CD1c-positive myeloid dendritic cell (primary cell): ENCODE results near the gene MLH3.

Experiments
- DNase-seq: peaks from one replicate; pipeline ENCODE4 v3.0.0-alpha.2; 2016; ENCODE audit errors: extremely low spot score

Gene MLH3

GRCh38 chr14:75066691-75067090 is 15.4 kb upstream of the MLH3 start:
- DNase-seq: peak; percentile 64

DNA sequence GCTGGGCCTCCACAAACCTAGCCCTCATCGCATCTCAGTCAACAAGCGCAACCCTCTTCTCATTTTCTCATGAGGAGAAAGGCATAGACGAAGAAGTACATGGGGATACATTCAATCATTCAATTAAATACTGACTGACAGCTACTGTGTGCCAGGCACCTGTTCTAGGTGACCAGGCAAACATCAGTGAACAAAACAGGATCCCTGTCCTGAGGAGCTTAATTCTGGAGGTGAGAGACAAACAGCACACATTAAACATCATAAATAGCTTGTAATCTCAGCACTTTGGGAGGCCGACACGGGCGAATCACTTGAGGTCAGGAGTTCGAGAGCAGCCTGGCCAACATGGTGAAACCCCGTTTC is 12.9 kb upstream of the MLH3 start:
- DNase-seq: no peak

DNA sequence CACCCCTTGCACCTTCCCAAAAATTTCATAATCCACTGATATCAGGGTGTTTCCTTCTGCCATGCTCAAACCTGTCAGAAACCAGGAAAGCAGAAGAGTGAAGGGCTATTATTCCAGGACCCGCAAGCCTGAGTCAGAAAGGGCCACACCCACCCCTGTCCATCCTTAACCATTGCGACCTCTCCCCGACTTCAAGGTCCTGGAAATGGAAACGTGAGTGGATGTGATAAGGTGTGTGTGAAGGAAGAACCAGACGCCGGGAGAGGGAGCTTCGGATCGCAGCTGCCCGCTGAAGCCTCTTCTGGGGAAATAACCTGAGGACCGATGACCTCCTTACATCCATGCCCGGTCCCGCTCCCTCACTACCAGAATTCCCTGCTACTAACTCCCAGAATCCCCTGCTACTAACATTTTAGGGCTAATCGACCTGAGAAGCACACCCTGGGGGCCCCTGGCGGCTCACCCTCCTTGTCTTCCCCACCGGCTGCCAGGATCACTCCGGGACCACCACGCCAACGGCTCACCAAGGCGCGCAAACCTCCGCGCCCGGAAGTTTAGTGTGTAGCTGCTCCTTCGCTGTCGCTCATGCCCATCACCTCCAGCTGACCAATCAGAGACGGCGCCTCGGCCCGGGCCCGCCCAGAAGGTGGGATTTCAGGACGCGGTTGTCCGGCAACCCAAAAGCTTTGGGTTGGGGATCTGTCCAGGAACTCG is 12.4 kb upstream of the MLH3 start, which contains the start of gene ACYP1:
ACYP1 (minus strand) TSS at position 534 of the 714 bp plus-strand sequence; CDS start at position 63, 471 bp downstream.
- DNase-seq: peak; percentile 93

GRCh38 chr14:75063013-75063412 is 11.7 kb upstream of the MLH3 start:
- DNase-seq: no peak

DNA sequence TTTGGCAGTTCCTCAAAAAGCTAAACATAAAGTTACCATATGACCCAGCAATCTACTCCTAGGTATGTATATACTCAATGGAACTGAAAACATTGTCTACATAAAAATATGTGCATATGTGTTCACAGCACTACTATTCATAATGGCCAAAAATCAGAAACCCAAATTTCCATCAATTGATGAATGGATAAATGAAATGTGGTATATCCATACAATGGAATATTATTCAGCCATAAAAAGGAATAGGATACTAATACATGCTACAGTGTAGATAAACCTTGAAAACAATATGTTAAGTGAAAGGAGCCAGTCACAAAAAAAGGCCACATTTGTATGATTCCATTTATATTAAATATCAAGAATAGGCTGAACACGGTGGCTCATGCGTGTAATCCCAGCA is 9.2 kb upstream of the MLH3 start:
- no peak for DNase-seq

- DNase-seq: no peak
Observed at GRCh38 chr14:75059642-75060041, 8.4 kb upstream of the MLH3 start.

DNA sequence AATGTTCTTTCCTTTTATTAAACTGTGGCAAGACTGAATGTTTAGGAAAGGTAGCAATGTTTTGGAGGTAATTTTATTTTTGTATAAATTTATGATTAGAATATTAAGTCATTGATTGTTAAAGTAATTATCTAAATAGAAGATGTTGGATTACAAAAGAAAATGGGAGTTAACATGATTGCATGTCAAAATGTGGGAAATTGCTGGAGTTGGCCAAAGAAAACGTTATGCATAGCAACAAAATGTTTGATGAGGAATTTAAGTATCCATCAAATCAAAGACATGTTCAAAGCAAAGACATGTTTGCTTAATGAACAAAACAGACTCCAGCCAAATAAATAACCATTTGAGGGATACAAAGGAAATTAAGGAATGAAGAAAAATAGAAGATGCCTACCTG is 3.2 kb upstream of the MLH3 start:
- no peak for DNase-seq

DNA sequence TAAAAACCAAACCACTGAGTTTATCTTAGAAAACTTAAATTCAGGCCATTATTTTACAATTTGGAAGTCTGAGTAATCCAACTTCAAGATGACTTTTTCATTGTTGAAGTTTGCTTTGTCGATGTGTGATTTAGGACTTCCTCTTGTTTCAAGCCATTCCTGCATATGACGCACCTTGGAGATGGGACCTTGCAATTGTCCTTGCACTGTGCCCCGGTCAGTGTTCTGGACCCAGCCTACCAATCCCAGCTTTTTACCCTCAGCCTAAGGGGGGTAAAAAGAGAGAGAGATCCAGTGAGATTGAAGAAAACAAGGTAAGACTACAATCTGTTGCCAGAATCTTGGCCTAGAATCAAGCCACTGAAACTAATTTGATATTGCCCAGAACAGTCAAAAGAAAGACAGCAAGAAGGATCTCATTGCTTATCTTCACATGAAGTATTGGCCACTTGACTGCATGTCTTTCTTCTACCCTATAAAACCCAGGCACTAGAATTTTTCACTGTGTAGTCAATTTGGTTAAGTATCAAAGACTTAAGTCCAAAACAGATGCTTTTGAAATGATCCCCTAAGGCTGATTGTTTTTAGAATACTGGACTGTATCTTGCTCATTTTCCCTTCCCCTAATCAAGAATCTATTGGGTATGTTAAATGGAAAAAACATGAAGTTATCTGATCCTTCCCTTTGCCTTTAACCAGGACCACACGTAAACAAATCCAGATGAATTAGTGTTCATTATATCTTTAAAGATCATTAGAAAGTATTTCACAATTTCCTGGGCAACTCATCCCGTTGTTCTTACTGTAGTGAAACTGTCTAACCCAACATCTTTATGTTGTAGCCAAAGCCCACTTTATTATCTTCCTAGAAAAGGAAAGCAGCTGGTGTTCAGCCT is 2.4 kb upstream of the MLH3 start:
- no peak for DNase-seq

DNA sequence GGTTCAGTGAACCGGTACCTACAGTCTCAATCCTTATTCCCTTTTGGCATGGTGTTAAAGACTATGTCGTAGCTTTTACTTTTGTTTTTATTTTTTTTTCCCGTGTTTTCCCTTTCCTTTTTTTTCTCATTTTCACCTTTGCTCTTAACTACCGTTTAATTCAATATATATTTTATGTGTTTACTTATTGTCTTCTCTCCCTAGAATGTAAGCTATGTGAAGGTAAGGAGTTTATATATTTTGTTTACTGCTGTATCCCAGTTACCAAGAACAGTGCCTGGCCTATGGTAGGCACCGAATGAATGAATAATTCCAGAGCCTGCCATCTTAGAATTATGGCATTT is 261 bp upstream of the MLH3 start:
- DNase-seq: no peak

DNA sequence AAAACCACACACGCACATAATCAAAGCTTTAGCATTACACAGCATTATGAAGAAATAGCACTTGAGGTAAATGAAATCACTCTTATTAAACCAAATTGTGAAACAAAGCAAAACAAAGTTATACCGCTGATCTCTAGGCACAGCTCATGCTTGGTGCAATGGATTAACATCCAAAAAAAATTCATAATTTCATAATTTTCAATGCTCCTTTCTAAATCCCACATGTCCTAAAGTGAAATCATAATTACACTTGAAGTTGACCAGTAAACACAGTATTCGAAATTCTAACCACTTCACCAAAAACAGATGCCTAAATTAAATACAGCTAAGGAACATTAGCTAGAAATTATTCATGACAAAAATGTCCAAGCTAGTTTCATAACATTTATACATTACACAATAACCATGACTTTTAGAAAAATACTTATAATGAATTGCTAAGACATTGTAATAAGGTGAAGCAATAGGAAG is 1.5 kb downstream of the MLH3 start:
- DNase-seq: peak; percentile 23

- no peak for DNase-seq
Observed at GRCh38 chr14:75049136-75049535, 2.1 kb downstream of the MLH3 start.

- no peak for DNase-seq
Observed at GRCh38 chr14:75048101-75048500, 3.2 kb downstream of the MLH3 start.

DNA sequence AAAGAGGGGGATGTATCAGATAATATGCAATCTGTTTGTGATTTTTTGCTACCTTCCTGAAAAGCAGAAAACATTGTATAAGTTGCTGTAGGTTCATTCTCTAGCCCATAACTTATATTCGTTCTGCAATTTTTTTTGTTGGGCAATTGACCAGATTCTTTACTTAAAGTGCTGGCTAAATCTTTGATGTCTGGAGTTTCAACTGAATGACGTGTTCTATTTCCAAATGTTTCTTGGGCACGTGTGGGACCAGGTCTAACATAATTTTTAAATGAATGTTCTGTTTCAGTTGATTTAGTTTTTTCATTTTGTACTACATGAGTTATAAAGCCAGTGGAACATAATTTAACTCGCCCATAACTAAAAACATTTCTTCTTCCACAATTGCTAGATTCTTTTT is 3.8 kb downstream of the MLH3 start:
- no peak for DNase-seq

GRCh38 chr14:75046899-75047298 is 4.4 kb downstream of the MLH3 start:
- DNase-seq: no peak

GRCh38 chr14:75046275-75046674 is 5.0 kb downstream of the MLH3 start:
- DNase-seq: no peak

- no peak for DNase-seq
Observed at GRCh38 chr14:75044752-75045151, 6.5 kb downstream of the MLH3 start.

GRCh38 chr14:75044322-75044721 is 6.9 kb downstream of the MLH3 start:
- DNase-seq: no peak

DNA sequence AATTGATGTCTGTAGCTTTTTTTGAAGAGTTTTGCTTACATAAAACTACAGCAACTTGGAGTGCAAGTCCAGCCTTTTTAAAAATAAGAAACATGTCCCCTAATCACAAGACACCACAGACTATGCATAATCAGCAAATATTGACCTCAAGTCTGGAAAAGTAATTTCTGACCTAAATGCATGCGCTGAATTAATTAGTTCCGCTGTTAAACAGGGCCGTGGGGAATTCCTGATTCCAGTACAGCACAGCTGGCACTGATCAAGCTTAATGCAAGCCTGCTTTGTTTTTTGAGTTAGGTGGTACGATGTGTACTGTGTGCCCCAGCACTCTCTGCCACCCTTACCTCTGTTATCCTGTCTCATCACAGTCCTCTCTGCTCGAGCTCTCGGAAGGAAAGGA is 9.2 kb downstream of the MLH3 start:
- no peak for DNase-seq

DNA sequence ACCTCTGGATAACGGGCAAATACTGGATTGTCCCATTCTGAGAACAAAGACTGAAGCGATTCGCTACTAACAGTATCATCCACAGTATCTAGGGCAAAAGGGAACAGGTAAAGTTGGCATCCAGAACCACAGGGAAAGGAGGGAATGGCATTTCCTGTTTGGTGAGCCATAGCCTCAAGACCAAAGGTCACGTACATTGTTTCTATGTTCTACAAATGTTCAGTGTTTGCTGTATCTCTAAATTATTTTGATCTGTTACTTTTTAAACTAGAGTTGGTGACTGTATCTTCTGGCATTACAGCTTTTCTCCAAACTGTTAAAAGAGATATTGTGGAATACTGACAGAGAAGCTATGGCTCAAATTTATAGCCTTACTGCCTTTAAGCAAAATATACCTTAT is 9.7 kb downstream of the MLH3 start:
- no peak for DNase-seq

GRCh38 chr14:75040959-75041358 is 10.3 kb downstream of the MLH3 start:
- no peak for DNase-seq

- no peak for DNase-seq
Observed at GRCh38 chr14:75040507-75040906, 10.8 kb downstream of the MLH3 start.

DNA sequence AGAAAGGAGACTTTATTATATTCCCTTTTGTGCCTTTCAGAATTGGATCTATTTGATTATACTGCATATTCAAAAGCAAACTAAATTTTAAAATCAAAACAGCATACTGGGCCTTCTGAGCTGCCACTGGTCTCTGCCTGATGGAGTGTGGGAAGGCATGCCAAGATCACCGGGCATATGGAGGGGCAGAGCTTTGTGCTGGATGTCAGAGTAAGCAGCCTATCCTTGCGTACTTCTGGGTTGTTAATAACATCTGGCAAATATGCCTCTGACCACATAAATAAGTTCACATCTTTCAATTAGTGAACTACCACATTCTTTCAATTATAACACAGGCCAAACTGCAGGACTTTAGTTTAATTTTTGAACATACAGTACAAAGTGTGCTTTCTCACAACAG is 18.3 kb downstream of the MLH3 start:
- no peak for DNase-seq

DNA sequence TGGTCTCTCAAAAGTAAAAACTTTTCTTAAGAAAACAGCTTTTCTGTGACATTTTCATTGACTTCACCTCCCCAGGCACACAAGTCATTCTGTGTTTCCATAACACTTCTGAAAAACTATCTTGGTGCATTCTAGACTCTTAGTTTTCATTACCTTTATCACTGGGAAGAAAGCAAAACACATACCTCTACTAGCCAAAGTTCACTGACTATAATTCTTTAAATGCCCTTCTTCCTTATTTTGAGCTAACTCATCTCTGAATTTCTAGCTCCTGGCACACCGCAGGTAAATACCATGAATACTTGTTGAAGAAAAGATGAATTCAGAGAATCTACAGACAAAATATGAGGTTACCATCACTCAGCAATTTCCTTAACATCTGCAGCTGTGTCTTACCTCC is 21.1 kb downstream of the MLH3 start:
- DNase-seq: no peak
